Upper lobe of left lung (tissue), 6 donors: Measurements from ENCODE around the gene TUFT1. TPM values are rescaled to one million over a fixed set of nuclear protein-coding genes. Genes with fewer than 3 reads are reported as not detected.

Experiments used
- ATAC-seq, 2 donors: fragments of 200-7000 bp; cut with Tn5 transposase; one replicate each; pipeline ENCODE4 v1.9.1; 2022; ENCODE audit warnings: mild to moderate bottlenecking in 2 of 2, moderate library complexity in 2 of 2; ENCODE audit not compliant: low FRiP score in 2 of 2
- DNase-seq, 2 donors: peaks; one replicate each; pipeline ENCODE4 v3.0.0-alpha.2; 2019 to 2020
- H3K27ac ChIP-seq, 4 donors: fragments of 200-600 bp; sonication (generic); one replicate each; pipeline ENCODE4 v1.5.1; 2016 to 2019
- H3K27me3 ChIP-seq, 4 donors: fragments of 200-600 bp; sonication (generic); one replicate each; pipeline ENCODE4 v1.5.1; 2017 to 2019
- H3K36me3 ChIP-seq, 4 donors: fragments of 200-600 bp; sonication (generic); one replicate each; pipeline ENCODE4 v1.5.1; 2016 to 2019
- H3K4me1 ChIP-seq, 4 donors: fragments of 200-600 bp; sonication (generic); one replicate each; pipeline ENCODE4 v1.5.1; 2018 to 2019
- H3K4me3 ChIP-seq, 4 donors: fragments of 200-600 bp; sonication (generic); one replicate each; pipeline ENCODE4 v1.5.1; 2017 to 2019; ENCODE audit warnings: mild to moderate bottlenecking in 2 of 4, moderate library complexity in 1 of 4
- H3K9me3 ChIP-seq, 4 donors: fragments of 200-600 bp; sonication (generic); one replicate each; pipeline ENCODE4 v1.5.1; 2018 to 2019
- CTCF ChIP-seq, 6 experiments: fragments of 450-650 bp in 4 of 6; fragments of 200-600 bp in 2 of 6; sonication (generic) in 2 of 6; IDR thresholded peaks; one replicate each; pipeline ENCODE4 v1.5.1; 2016 to 2019; ENCODE audit warnings: antibody characterized with exemption in 6 of 6
- EP300 ChIP-seq, 4 donors: sonication (generic); formaldehyde crosslinking; IDR thresholded peaks; one replicate each; pipeline ENCODE4 v1.5.1; 2017; ENCODE audit warnings: antibody characterized with exemption in 4 of 4, control low read depth in 2 of 4
- POLR2A ChIP-seq, 4 donors: fragments of 450-650 bp; IDR thresholded peaks; one replicate each; pipeline ENCODE4 v1.5.1; 2016 to 2017; ENCODE audit warnings: antibody characterized with exemption in 4 of 4, mild to moderate bottlenecking in 2 of 4
- POLR2AphosphoS5 ChIP-seq, 2 donors: sonication (generic); formaldehyde crosslinking; IDR thresholded peaks; one replicate each; pipeline ENCODE4 v1.5.1; 2017; ENCODE audit warnings: antibody characterized with exemption in 2 of 2
- WGBS, 2 donors: methylation state at CpG; one replicate each; pipeline ENCODE4 v1.1.5; 2017 to 2018; 5-methylcytosine and 5-hydroxymethylcytosine counted together
- total RNA-seq, 6 donors: library from RNA; depleted of rRNA in 4 of 6; stranded (reverse); fragments of >200 nt in 4 of 6; gene quantifications; one replicate each; pipeline versions ENCODE4 v1.1.0 to v1.2.1, GENCODE V29; 2016 to 2021
- donor health status: DM: no; HTN: no; CAD: no; lungs with moderate emphysema.
- donor health status: DM: no; HTN: yes; CAD: no; lungs with severe emphysema.

TUFT1 gene
- total RNA-seq, 6 donors from 2014 or later, result 9.9 to 18.1 (median 12.5) TPM

- TF ChIP-seq EP300 (IDR thresholded peaks at IDR 0.05) (no peak), POLR2A (IDR thresholded peaks at IDR 0.05) (no peak), CTCF (IDR thresholded peaks at IDR 0.05) (no peak)
- no peaks in the 10 kb centered on the region for H3K36me3 ChIP-seq
- 89 to 96% methylated on average over 3 of the region's 3 CpGs for WGBS, 2 donors
- no peak overlapping the region for H3K27ac ChIP-seq
- H3K9me3 ChIP-seq, result no peaks in the 10 kb centered on the region
- H3K4me3 ChIP-seq, result no peak overlapping the region
- no peak for ATAC-seq
- H3K4me1 ChIP-seq, result peaks cover 7 to 31% (median 17%) of the 10 kb centered on the region in 4 donors
- no peaks in the 10 kb centered on the region for H3K27me3 ChIP-seq
- no peak for DNase-seq
These were observed 70.0 kb downstream of the TUFT1 start for GRCh38 chr1:151610142-151610541.

GRCh38 chr1:151611288-151611790, 71.2 kb downstream of the TUFT1 start:
- Histone ChIP-seq H3K27me3 (no peaks in the 10 kb centered on the region), H3K4me1 (peaks cover 7 to 38% (median 22%) of the 10 kb centered on the region in 4 donors), H3K27ac (peak overlapping the region; percentile 94 to 99 (median 96)), H3K9me3 (no peaks in the 10 kb centered on the region), H3K36me3 (no peaks in the 10 kb centered on the region), H3K4me3 (peak overlapping the region in 3 of 4 donors; percentile 91 to 100 (median 97))
- peak; percentile 69 to 88 for ATAC-seq
- peak in 1 of 2 donors; percentile 75 for DNase-seq
- 17 to 21% methylated on average over 6 of the region's 6 CpGs for WGBS, 2 donors
- peak in 2 of 6 experiments; percentile 22 to 26 for TF ChIP-seq CTCF (IDR thresholded peaks at IDR 0.05)
- peak; percentile 71 to 96 for TF ChIP-seq POLR2AphosphoS5 (IDR thresholded peaks at IDR 0.05)
- peak in 2 of 4 donors; percentile 91 to 98 for TF ChIP-seq EP300 (IDR thresholded peaks at IDR 0.05)
- peak in 1 of 4 donors; percentile 17 for TF ChIP-seq POLR2A (IDR thresholded peaks at IDR 0.05)

GRCh38 chr1:151611832-151612500, 71.9 kb downstream of the TUFT1 start, which contains the start of gene SNX27:
TSS of gene SNX27 (plus strand) at chr1:151612050. CDS start at chr1:151612202, 152 bp downstream.
- WGBS, 2 donors, result 0 to 1% methylated on average over 4 to 63 of the region's 79 CpGs
- Histone ChIP-seq H3K27me3 (no peaks in the 10 kb centered on the region), H3K9me3 (no peaks in the 10 kb centered on the region), H3K36me3 (no peaks in the 10 kb centered on the region), H3K4me3 (peak within 1 kb of the TSS; percentile 79 to 100 (median 94)), H3K4me1 (peaks cover 7 to 42% (median 22%) of the 10 kb centered on the region in 4 donors), H3K27ac (peak within 1 kb of the TSS; percentile 94 to 99 (median 96))
- TF ChIP-seq POLR2AphosphoS5 (IDR thresholded peaks at IDR 0.05) (peak; percentile 8 to 82), CTCF (IDR thresholded peaks at IDR 0.05) (no peak), POLR2A (IDR thresholded peaks at IDR 0.05) (peak in 2 of 4 donors; percentile 44 to 88)
- ATAC-seq (peak; percentile 95 to 96), DNase-seq (peak; percentile 94 to 95)

GRCh38 chr1:151612501-151613281, 72.6 kb downstream of the TUFT1 start:
- Histone ChIP-seq H3K9me3 (no peaks in the 10 kb centered on the region), H3K4me3 (peak overlapping the region; percentile 79 to 100 (median 94)), H3K36me3 (no peaks in the 10 kb centered on the region), H3K27ac (peak overlapping the region; percentile 94 to 99 (median 96)), H3K4me1 (peaks cover 7 to 42% (median 22%) of the 10 kb centered on the region in 4 donors), H3K27me3 (no peaks in the 10 kb centered on the region)
- peak; percentile 20 to 50 for ATAC-seq
- peak in 1 of 2 donors; percentile 42 for DNase-seq
- 1 to 2% methylated on average over 28 to 31 of the region's 44 CpGs for WGBS, 2 donors
- TF ChIP-seq POLR2A (IDR thresholded peaks at IDR 0.05) (peak in 1 of 4 donors; percentile 9), EP300 (IDR thresholded peaks at IDR 0.05) (no peak)

- TF ChIP-seq EP300 (IDR thresholded peaks at IDR 0.05) (no peak), POLR2A (IDR thresholded peaks at IDR 0.05) (no peak), CTCF (IDR thresholded peaks at IDR 0.05) (no peak), POLR2AphosphoS5 (IDR thresholded peaks at IDR 0.05) (no peak)
- 46 to 54% methylated on average over 8 to 9 of the region's 9 CpGs for WGBS, 2 donors
- DNase-seq (no peak), ATAC-seq (no peak)
- Histone ChIP-seq H3K27me3 (no peaks in the 10 kb centered on the region), H3K9me3 (no peaks in the 10 kb centered on the region), H3K27ac (peak overlapping the region in 2 of 4 donors; percentile 94 to 99), H3K36me3 (no peaks in the 10 kb centered on the region), H3K4me1 (peaks cover 7 to 42% (median 22%) of the 10 kb centered on the region in 4 donors), H3K4me3 (peak overlapping the region; percentile 79 to 100 (median 94))
These were observed 73.2 kb downstream of the TUFT1 start for GRCh38 chr1:151613282-151613780.
